Muscle layer of duodenum (tissue), 2 donors: Measurements from ENCODE around the gene RBBP5.
A peak's percentile ranks its signal among the peaks of the same experiment; 100 is the strongest.

ENCODE experiments used
- H3K27ac ChIP-seq: one replicate; pipeline ENCODE4 v1.7.0; 2013; ENCODE audit warnings: mild to moderate bottlenecking, low read length
- H3K27me3 ChIP-seq: one replicate; pipeline ENCODE4 v1.7.0; 2013; ENCODE audit warnings: low read depth, mild to moderate bottlenecking, control low read depth, low read length
- H3K36me3 ChIP-seq, 2 donors: one replicate each; pipeline ENCODE4 v1.7.0; 2013; ENCODE audit warnings: low read length in 2 of 2, control low read depth in 1 of 2, mild to moderate bottlenecking in 1 of 2; ENCODE audit not compliant: insufficient read depth in 2 of 2, control insufficient read depth in 1 of 2
- H3K4me1 ChIP-seq, 2 donors: one replicate each; pipeline ENCODE4 v1.7.0; 2013; ENCODE audit warnings: low read length in 2 of 2, mild to moderate bottlenecking in 2 of 2, control low read depth in 1 of 2, moderate library complexity in 1 of 2; ENCODE audit not compliant: insufficient read depth in 2 of 2, control insufficient read depth in 1 of 2
- H3K4me3 ChIP-seq, 2 donors: one replicate each; pipeline ENCODE4 v1.7.0; 2013; ENCODE audit warnings: low read length in 2 of 2, low read depth in 1 of 2, mild to moderate bottlenecking in 1 of 2
- H3K9me3 ChIP-seq, 2 donors: one replicate each; pipeline ENCODE4 v1.7.0; 2013; ENCODE audit warnings: low read length in 2 of 2, control low read depth in 1 of 2, mild to moderate bottlenecking in 1 of 2; ENCODE audit not compliant: control insufficient read depth in 1 of 2
- donor health status: healthy.

Gene RBBP5

GRCh38 chr1:205150651-205151428 lies 29.1 kb upstream of the RBBP5 start:
- Histone ChIP-seq H3K36me3 (peaks cover 40 to 66% of the 10 kb centered on the region in 2 donors), H3K4me1 (no peaks in the 10 kb centered on the region), H3K4me3 (no peak overlapping the region)

DNA sequence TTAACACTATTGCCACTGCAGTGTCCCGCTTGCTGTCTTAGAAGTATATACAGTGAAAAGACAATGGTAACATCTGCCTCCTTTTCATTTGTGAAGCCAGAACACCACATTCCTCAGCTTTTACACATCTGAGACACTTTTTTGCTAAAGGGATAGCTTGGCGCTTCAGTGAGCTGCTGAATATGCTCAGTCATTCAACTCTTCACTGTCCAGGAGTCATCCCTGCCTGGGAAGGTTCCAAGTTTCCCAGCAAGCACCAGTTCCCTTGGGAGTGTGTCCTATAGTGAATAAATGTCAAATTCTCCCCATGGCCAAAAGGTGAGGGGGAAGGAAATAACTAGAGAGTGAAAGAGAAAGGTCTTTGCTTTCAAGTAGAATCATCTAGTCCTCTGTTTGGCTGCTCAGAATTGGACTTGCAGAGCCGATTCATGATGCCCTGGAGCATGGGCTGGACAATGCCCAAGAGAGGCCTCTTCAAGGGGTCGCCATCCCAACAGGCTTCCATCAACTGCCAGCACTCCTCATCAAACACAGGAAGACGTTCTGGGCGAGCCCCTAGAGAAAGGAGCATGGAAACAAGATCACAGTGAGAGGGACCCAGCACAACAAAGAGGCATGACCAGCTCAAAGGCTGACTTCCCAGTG lies 25.5 kb upstream of the RBBP5 start:
- no peak overlapping the region for H3K4me3 ChIP-seq
- no peaks in the 10 kb centered on the region for H3K9me3 ChIP-seq
- peaks cover 32 to 48% of the 10 kb centered on the region in 2 donors for H3K36me3 ChIP-seq
- H3K4me1 ChIP-seq, result peaks cover 0 to 13% of the 10 kb centered on the region in 2 donors
- no peak overlapping the region for H3K27ac ChIP-seq
- H3K27me3 ChIP-seq, result no peaks in the 10 kb centered on the region

More at GRCh38 chr1:205150651-205151428, 29.1 kb upstream of the RBBP5 start:
- Histone ChIP-seq H3K9me3 (no peaks in the 10 kb centered on the region), H3K27ac (no peak overlapping the region), H3K27me3 (no peaks in the 10 kb centered on the region)

DNA sequence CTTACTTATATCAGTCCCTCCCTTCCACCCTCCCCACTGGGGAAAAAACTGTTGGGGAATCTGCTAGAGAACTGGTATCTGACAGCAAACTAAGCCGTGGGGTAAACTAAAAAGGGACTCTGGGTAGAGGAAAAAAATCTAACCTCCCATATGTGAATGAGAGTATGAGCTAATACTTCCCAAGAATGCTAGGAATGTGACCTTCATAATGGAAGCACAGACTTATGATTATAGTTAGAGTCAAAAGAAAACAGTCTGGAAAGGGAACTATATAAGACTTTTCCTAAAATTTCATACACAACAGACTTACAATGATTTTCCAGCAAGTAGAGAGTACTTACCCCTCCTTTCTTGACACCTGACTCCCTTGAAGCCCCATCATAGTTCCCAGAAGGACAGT lies 23.0 kb upstream of the RBBP5 start:
- Histone ChIP-seq H3K27ac (peak overlapping the region; percentile 65), H3K27me3 (no peaks in the 10 kb centered on the region), H3K4me1 (peaks cover 4 to 13% of the 10 kb centered on the region in 2 donors), H3K36me3 (peaks cover 21 to 37% of the 10 kb centered on the region in 2 donors), H3K9me3 (no peaks in the 10 kb centered on the region), H3K4me3 (no peak overlapping the region)

DNA sequence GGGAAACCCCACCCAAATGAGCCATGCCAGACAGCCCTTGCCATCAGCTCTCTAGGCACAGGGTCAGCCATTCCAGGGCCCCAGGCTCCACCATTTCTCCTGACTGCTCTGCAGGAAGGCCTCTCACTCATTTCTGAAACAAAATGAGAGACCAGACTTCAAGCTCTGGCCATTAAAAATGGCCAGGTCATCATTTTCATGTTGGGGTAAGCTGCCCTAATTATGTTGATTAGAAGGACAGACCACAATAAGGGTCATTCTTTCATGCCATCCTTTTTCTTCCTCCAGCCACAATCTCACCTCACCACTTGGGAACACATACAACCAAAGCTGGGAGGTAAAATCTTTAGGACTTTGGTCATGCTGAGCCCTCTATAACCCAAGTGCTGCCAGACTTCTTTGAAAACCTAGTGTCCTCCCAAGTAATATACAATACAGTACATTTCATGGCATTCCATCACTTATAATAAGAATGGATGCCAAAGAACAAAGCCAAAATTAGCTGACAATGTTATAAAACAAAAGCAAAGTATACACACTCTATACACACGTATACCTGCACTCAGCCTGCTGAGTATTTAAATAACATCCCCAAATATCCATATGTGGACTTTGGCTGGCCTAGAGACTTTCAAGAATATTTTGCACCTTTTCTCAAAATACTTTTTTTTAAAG lies 22.4 kb upstream of the RBBP5 start:
- H3K9me3 ChIP-seq, result no peaks in the 10 kb centered on the region
- no peak overlapping the region for H3K4me3 ChIP-seq
- peaks cover 4 to 13% of the 10 kb centered on the region in 2 donors for H3K4me1 ChIP-seq
- peaks cover 16 to 31% of the 10 kb centered on the region in 2 donors for H3K36me3 ChIP-seq
- H3K27me3 ChIP-seq, result no peaks in the 10 kb centered on the region
- H3K27ac ChIP-seq, result peak overlapping the region; percentile 65

DNA sequence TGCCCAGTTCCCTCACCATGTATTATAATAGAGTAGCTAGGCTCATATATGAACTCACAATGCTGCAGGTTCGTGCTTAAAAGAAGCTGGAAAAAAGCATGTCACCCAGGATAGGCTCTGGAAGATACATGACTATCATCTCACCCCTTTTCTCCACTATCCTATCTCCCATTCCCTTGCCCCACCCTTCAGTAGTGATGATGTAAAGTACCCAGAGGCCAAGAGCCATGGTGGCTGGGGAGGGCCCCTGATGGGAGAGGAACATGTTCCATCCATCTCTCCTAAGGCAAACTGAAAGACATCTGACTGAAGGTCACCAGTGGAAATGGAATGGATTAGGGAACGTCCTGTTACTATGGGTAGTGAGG lies 20.3 kb upstream of the RBBP5 start:
- H3K4me1 ChIP-seq, result peaks cover 4 to 13% of the 10 kb centered on the region in 2 donors
- peaks cover 2 to 12% of the 10 kb centered on the region in 2 donors for H3K36me3 ChIP-seq
- no peaks in the 10 kb centered on the region for H3K9me3 ChIP-seq
- no peak overlapping the region for H3K27ac ChIP-seq
- H3K27me3 ChIP-seq, result no peaks in the 10 kb centered on the region
- H3K4me3 ChIP-seq, result peak overlapping the region in 1 of 2 donors; percentile 19

GRCh38 chr1:205141236-205142101 lies 19.7 kb upstream of the RBBP5 start:
- Histone ChIP-seq H3K9me3 (no peaks in the 10 kb centered on the region), H3K27me3 (no peaks in the 10 kb centered on the region), H3K27ac (no peak overlapping the region), H3K4me1 (peaks cover 4 to 13% of the 10 kb centered on the region in 2 donors), H3K4me3 (peak overlapping the region in 1 of 2 donors; percentile 19), H3K36me3 (peaks cover 0 to 7% of the 10 kb centered on the region in 2 donors)

GRCh38 chr1:205140113-205140512 lies 18.3 kb upstream of the RBBP5 start:
- no peaks in the 10 kb centered on the region for H3K27me3 ChIP-seq
- no peak overlapping the region for H3K27ac ChIP-seq
- H3K4me3 ChIP-seq, result no peak overlapping the region
- no peaks in the 10 kb centered on the region for H3K36me3 ChIP-seq
- peaks cover 4 to 13% of the 10 kb centered on the region in 2 donors for H3K4me1 ChIP-seq
- H3K9me3 ChIP-seq, result no peaks in the 10 kb centered on the region

GRCh38 chr1:205137901-205138300 lies 16.1 kb upstream of the RBBP5 start:
- Histone ChIP-seq H3K9me3 (no peaks in the 10 kb centered on the region), H3K36me3 (no peaks in the 10 kb centered on the region), H3K27ac (no peak overlapping the region), H3K4me1 (peaks cover 0 to 4% of the 10 kb centered on the region in 2 donors), H3K4me3 (no peak overlapping the region), H3K27me3 (no peaks in the 10 kb centered on the region)

DNA sequence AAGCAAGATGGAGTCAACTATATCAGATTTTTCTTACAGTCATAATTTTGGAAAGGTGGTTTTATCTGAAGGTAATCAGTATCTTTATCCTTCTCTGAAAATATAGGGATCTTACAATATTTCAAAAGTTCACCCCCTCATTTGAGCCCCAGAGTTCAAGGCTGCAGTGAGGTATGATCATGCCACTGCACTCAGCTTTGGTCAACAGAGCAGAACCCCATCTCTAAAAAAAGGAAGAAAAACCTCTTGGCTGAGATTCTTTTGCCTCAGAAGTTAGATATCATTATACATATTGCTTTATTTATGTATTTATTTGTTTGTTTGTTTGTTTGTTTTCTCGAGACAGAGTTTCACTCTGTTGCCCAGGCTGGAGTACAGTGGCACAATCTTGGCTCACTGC lies 11.5 kb upstream of the RBBP5 start:
- Histone ChIP-seq H3K27me3 (no peaks in the 10 kb centered on the region), H3K9me3 (no peaks in the 10 kb centered on the region), H3K4me3 (no peak overlapping the region), H3K27ac (no peak overlapping the region), H3K36me3 (no peaks in the 10 kb centered on the region), H3K4me1 (no peaks in the 10 kb centered on the region)

- Histone ChIP-seq H3K27ac (no peak overlapping the region), H3K36me3 (no peaks in the 10 kb centered on the region), H3K4me3 (no peak overlapping the region), H3K9me3 (no peaks in the 10 kb centered on the region), H3K27me3 (no peaks in the 10 kb centered on the region), H3K4me1 (no peaks in the 10 kb centered on the region)
Observed at GRCh38 chr1:205129447-205130029, 7.8 kb upstream of the RBBP5 start.
